Measurements from ENCODE around the gene KANK2.

DNA sequence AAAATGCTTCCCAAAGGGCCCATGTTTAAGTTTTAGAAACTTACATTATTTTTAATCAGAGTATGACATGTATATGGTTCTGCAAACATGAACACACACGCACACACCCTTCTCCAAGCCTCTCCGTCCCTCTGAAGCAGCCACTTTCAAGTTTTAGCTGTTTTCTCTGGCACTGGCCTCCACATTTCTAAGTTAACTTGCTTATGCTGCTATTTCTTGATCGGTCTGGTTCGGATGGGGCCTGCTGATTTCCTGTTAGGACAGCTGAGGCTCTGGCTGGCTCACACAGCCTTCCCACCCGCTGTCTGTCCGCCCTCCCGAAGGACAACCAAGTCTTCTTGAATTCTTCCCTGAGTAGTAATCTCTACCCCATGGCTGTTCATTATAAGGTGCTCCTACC lies 46.2 kb downstream of the KANK2 start:
- TF ChIP-seq, protein P1, sequence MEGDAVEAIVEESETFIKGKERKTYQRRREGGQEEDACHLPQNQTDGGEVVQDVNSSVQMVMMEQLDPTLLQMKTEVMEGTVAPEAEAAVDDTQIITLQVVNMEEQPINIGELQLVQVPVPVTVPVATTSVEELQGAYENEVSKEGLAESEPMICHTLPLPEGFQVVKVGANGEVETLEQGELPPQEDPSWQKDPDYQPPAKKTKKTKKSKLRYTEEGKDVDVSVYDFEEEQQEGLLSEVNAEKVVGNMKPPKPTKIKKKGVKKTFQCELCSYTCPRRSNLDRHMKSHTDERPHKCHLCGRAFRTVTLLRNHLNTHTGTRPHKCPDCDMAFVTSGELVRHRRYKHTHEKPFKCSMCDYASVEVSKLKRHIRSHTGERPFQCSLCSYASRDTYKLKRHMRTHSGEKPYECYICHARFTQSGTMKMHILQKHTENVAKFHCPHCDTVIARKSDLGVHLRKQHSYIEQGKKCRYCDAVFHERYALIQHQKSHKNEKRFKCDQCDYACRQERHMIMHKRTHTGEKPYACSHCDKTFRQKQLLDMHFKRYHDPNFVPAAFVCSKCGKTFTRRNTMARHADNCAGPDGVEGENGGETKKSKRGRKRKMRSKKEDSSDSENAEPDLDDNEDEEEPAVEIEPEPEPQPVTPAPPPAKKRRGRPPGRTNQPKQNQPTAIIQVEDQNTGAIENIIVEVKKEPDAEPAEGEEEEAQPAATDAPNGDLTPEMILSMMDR (IDR thresholded peaks at IDR 0.05): no peak
- no peak for TF ChIP-seq ZFX (IDR thresholded peaks at IDR 0.05; ENCODE audit: borderline replicate concordance)

Data from 22Rv1 (cell line).